Urothelium cell line (cell line): ENCODE data around the gene TMEM38B.
"Not testable (repeated sequence)": the region's sequence is repeated elsewhere in the genome, so short reads cannot be mapped to it uniquely, and the experiment has no call there.

Source experiments
- DNase-seq: peaks from one replicate; pipeline ENCODE4 v3.0.0; 2011; ENCODE audit warnings: low spot score, mixed read lengths
- FAIRE-seq: peaks from 2 replicates; lab custom pipeline; 2011; peaks lifted over from hg19 to GRCh38; lab: Jason Lieb, UNC

Gene TMEM38B

DNA sequence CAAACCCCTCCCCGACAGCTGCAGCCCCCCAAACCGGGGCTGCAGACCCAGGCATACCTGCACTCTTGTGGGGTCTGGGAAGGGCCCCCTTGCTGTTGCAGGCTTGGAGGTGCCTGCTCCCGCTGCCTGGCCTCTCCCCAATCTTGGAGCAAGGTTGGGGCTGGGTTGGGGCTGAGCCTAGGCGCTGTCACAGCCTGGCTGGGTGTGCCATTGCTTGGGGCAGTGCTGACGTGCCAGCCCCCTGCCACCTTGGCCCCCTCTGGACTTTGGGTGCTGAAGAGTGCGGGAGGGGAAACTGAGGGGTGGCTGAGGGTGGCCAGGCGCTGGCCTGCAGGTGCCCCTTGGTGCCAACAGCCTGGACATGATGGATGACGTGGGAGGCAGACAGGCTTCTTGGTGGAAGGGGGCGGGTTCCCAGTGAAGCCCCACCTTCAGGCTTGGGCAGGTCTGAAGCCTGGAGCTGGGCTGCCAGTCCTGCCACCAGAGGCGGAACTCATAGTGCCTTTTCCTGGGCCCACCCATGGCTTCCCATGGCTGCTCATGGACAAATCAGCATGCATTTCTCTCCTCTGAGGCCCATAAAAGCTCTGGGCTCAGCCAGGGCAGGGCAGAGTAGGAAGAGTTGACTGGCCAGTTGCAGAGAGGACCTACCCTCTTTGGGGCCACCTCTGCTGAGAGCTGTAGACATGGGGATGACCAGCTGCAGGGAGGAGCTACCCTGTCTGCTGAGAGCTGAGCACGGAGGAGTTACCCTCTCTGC lies 19.1 kb downstream of the TMEM38B start:
- no peak for FAIRE-seq
- no peak for DNase-seq

- DNase-seq = no peak
- FAIRE-seq = no peak
Observed at GRCh38 chr9:105714020-105714331, 19.6 kb downstream of the TMEM38B start.

GRCh38 chr9:105716146-105716545 lies 21.8 kb downstream of the TMEM38B start:
- FAIRE-seq = no peak
- no peak for DNase-seq

- FAIRE-seq = no peak
Observed at GRCh38 chr9:105722099-105722498, 27.8 kb downstream of the TMEM38B start.

DNA sequence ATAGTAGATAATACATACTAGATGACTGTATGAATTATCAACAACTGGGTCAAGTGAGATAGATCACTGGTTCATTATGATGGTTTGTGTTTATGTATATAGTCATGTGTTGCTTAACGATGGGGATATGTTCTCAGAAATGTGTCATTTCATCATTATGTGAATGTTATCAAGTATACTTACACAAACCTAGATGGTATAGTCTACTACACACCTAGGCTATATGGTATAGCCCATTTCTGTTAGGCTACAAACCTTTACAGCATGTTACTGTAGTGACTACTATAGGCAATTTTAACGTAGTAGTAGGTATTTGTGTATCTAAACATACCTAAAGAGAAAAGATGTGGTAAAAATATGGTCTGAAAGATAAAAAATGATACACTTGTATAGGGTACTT lies 31.0 kb downstream of the TMEM38B start:
- FAIRE-seq (no peak), DNase-seq (no peak)

More at GRCh38 chr9:105722099-105722498, 27.8 kb downstream of the TMEM38B start:
- no peak for DNase-seq

- FAIRE-seq = not testable (repeated sequence)
Observed at GRCh38 chr9:105728230-105728629, 33.9 kb downstream of the TMEM38B start.

DNA sequence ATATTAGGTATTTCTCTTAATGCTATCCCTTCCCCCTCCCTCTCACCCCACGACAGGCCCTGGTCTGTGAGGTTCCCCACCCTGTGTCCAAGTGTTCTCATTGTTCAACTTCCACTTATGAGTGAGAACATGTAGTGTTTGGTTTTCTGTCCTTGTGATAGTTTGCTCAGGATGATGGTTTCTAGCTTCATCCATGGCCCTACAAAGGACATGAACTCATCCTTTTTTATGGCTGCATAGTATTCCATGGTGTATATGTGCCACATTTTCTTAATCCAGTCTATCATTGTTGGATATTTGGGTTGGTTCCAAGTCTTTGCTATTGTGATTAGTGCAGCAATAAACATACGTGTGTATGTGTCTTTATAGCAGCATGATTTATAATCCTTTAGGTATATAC lies 37.1 kb downstream of the TMEM38B start:
- not testable (repeated sequence) for FAIRE-seq, DNase-seq

More at GRCh38 chr9:105728230-105728629, 33.9 kb downstream of the TMEM38B start:
- not testable (repeated sequence) for DNase-seq

GRCh38 chr9:105735366-105735765 lies 41.0 kb downstream of the TMEM38B start:
- FAIRE-seq = no peak
- DNase-seq = no peak

- FAIRE-seq = no peak
- DNase-seq = no peak
Observed at GRCh38 chr9:105737205-105737604, 42.9 kb downstream of the TMEM38B start.

GRCh38 chr9:105742088-105742487 lies 47.7 kb downstream of the TMEM38B start:
- DNase-seq = no peak
- no peak for FAIRE-seq

- FAIRE-seq, DNase-seq: not testable (repeated sequence)
Observed at GRCh38 chr9:105747325-105747724, 53.0 kb downstream of the TMEM38B start.

DNA sequence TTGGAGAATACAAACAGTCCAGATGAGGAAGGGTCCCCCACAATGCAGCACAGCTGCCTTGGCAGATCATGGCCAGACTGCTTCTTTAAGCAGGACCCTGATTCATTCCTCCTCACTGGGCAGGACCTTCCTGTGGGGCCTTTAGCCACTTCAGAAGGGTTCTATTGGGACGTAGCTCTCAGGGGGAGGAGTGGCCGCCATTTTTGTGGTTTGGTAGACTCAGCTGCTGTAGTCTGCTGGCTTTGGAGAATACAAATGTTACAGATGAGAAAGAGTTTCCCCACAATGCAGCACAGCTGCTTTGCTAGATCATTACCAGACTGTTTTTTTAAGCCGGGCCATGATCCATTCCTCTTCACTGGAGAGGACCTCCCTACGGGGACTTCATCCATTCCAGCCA lies 57.4 kb downstream of the TMEM38B start:
- no peak for DNase-seq
- FAIRE-seq = no peak

DNA sequence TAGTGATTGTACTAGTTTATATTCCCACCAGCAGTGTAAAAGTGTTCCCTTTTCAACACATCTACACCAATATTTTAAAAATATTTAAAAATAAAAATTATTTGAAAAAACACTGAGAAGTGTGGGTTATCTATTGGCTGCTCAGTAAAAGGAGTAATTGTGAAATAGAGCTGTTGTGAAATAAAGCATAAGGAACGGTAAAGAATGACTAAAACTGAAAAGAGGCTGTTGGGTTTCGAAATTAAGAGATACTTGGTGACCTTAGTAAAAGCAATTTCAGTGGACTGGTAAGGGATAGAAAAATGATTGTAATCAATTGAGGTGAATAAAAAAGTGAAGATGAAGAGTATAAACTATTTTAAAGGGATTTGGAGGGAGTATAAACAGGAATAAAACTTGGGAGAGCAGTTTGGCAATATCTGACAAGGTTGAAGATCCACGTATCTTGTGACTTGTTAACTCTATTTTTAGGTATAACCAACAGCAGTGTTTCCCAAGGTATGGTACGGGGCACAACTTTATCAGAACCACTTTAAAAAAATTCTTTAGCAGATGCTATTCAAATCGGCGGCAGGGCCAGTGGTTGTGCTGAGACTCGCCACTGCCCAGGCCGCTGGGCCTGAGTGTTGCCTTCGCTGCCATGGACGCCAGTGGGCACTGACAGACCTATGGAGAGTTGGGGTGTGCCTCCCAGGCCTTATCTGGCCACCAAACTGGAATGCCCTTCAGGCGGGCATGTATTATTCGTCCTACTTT lies 63.3 kb downstream of the TMEM38B start:
- FAIRE-seq (no peak), DNase-seq (no peak)

DNA sequence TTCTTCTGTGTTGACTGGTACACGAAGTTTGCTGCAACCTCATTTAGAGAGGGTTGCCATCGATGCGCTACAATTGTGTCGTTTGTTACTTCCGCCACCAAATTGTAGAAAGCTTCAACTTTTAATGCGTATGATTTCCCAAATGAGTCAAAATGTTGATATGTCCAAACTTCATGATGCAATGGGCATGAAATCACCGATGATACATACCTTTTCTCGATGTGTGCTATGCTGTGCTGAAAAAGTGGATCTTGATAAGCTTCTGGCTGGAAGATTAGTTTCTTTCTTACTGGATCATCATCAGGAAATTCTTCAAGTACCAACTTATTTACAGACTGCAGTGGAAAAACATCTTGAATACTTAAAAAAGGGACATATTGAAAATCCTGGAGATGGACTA lies 65.7 kb downstream of the TMEM38B start:
- no peak for DNase-seq
- no peak for FAIRE-seq

GRCh38 chr9:105782561-105783494 lies 88.5 kb downstream of the TMEM38B start:
- not testable (repeated sequence) for DNase-seq, FAIRE-seq

- not testable (repeated sequence) for DNase-seq, FAIRE-seq
Observed at GRCh38 chr9:105783495-105783872, 89.1 kb downstream of the TMEM38B start.

DNA sequence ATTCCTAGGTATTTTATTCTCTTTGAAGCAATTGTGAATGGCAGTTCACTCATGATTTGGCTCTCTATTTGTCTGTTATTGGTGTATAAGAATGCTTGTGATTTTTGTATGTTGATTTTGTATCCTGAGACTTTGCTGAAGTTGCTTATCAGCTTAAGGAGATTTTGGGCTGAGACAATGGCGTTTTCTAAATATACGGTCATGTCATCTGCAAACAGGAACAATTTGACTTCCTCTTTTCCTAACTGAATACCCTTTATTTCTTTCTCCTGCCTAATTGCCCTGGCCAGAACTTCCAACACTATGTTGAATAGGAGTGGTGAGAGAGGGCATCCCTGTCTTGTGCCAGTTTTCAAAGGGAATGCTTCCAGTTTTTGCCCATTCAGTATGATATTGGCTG lies 92.5 kb downstream of the TMEM38B start:
- not testable (repeated sequence) for DNase-seq, FAIRE-seq

- DNase-seq (no peak), FAIRE-seq (no peak)
Observed at GRCh38 chr9:105816202-105816744, 121.9 kb downstream of the TMEM38B start.

DNA sequence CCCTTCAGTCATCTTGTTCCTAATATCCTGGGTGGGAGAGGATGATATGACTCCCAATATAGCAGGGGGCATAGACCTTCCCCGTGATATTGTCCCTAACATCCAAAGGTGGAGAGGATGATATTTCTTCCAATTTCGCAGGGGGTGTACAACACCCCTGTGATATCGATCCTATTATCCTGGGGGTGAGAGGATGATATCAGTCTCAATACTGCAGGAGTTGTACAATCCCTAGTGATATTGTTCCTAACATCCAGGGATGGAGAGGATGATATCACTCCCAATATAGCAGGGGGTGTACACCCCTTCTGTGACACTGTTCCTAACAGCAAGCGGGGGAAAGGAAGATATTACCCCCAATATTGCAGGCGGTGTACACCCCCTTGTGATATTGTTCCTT lies 122.6 kb downstream of the TMEM38B start:
- FAIRE-seq (peak; percentile 40), DNase-seq (no peak)

DNA sequence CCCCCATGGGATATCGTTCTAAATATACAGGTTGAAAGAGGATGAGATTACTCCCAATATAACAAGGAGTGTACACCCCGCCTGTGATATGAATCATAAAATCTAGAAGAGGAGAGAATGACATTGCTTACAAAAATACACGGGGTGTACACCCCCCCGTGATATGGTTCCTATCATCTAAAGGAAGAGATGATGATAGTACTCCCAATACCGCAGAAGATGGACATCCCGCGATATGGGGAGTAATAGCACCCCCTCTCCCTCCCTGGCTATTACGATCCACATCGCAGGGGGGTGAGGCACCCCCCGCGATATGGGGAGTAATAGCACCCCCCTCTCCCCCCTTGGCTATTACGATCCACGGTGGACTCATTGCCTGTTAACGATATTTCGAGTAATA lies 124.6 kb downstream of the TMEM38B start:
- no peak for FAIRE-seq
- no peak for DNase-seq

GRCh38 chr9:105822814-105823213 lies 128.5 kb downstream of the TMEM38B start:
- DNase-seq = no peak
- FAIRE-seq = no peak
